ENCODE data around the gene FAF1.

Gene FAF1

DNA sequence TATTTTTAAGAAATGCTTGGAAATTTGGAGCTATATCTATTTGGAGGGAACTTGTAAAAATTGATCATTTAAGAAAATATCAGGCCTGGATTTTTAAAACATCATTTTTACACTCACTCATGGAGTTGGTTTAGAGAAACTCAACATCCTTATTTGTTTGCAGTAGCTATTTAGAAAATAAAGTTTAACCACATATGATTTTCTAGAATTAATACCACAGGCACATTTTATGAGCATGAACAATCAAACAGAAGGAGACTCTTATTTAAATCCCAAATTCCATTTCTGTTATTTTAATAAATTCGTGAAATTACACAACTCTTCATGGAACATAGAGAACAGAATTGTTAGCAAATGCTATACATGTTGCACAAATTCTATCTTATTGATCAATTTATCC is 13.2 kb upstream of the FAF1 start:
- H3K27ac Mint-ChIP-seq: no peak overlapping the region
- H3K4me3 Mint-ChIP-seq: no peak overlapping the region
- H3K9me3 Mint-ChIP-seq: no peaks in the 10 kb centered on the region
- peaks cover 50% of the 10 kb centered on the region for H3K27me3 Mint-ChIP-seq
- H3K36me3 Mint-ChIP-seq (ENCODE audit: low read depth): peaks cover 13% of the 10 kb centered on the region
- peaks cover 33% of the 10 kb centered on the region for H3K4me1 Mint-ChIP-seq (ENCODE audit: low read depth)
- DNase-seq: no peak

- no peak overlapping the region for H3K4me3 Mint-ChIP-seq
Observed at GRCh38 chr1:50972766-50973165, 12.7 kb upstream of the FAF1 start.

DNA sequence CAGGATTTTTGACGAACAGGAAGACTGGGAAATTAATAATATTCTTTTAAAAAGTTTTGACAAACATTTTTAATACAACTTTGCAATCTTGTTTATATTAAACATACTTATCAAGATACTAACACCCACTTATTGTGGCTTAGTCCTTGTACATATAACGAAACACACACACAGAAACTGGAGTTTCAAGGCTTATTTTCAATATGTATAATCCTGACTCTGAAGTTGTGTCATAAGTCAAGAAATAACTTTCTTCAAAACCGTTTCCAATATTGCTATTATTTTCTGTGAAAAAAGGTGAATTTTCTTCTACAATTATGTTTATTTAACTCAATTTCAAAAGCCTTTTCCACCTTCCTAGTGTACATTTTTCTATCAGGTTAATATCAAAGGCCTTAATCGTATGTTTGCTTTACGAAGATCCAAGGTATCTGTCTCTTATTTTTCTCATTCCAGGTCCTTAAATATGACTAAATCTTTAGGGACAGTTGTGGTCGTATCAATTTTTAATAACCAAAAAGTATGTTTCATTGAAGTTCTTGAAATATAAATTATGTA is 11.8 kb upstream of the FAF1 start:
- no peaks in the 10 kb centered on the region for H3K9me3 Mint-ChIP-seq
- H3K4me1 Mint-ChIP-seq (ENCODE audit: low read depth): peaks cover 38% of the 10 kb centered on the region
- H3K4me3 Mint-ChIP-seq: peak overlapping the region; percentile 86
- H3K27ac Mint-ChIP-seq: no peak overlapping the region
- H3K27me3 Mint-ChIP-seq: peaks cover 45% of the 10 kb centered on the region
- DNase-seq: no peak
- H3K36me3 Mint-ChIP-seq (ENCODE audit: low read depth): peaks cover 13% of the 10 kb centered on the region

More at GRCh38 chr1:50972766-50973165, 12.7 kb upstream of the FAF1 start:
- DNase-seq: no peak
- H3K36me3 Mint-ChIP-seq (ENCODE audit: low read depth): peaks cover 13% of the 10 kb centered on the region
- H3K4me1 Mint-ChIP-seq (ENCODE audit: low read depth): peaks cover 34% of the 10 kb centered on the region
- H3K9me3 Mint-ChIP-seq: no peaks in the 10 kb centered on the region
- no peak overlapping the region for H3K27ac Mint-ChIP-seq
- H3K27me3 Mint-ChIP-seq: peaks cover 49% of the 10 kb centered on the region

DNA sequence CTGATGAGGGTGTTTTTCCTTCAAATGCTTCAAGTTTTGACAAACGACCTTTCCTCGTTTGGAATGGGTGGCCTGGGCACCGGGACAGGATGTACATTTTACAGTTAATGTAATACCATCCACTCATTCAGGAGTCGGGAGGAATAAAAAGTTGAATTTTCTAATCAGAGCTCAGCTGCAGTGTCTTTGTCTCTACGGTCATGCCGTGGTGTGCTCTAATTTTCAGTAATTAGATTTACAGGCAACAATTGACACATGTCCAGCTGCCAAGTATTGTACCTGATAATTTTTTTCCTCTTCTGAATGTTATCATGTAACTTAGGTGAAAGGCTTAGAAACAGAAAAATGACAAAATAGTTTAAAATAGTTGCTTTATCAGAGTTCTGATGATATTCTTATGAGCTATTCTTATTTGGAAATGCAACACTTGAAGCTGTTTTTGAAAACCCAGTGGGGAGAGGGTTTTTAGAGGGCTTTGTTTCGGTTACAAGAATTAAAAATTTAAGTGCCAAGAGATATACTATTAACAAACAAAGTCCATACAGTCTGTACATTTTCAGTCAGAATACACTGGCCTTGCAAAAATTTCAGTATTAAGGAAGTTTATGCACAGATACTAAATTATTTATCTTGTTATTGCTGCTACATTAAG is 11.0 kb upstream of the FAF1 start:
- no peaks in the 10 kb centered on the region for H3K9me3 Mint-ChIP-seq
- H3K4me1 Mint-ChIP-seq (ENCODE audit: low read depth): peaks cover 30% of the 10 kb centered on the region
- no peak overlapping the region for H3K27ac Mint-ChIP-seq
- DNase-seq: no peak
- H3K27me3 Mint-ChIP-seq: peaks cover 38% of the 10 kb centered on the region
- peaks cover 13% of the 10 kb centered on the region for H3K36me3 Mint-ChIP-seq (ENCODE audit: low read depth)
- peak overlapping the region; percentile 86 for H3K4me3 Mint-ChIP-seq

GRCh38 chr1:50970509-50970887 is 10.4 kb upstream of the FAF1 start:
- H3K9me3 Mint-ChIP-seq: no peaks in the 10 kb centered on the region
- peaks cover 31% of the 10 kb centered on the region for H3K4me1 Mint-ChIP-seq (ENCODE audit: low read depth)
- H3K27me3 Mint-ChIP-seq: peaks cover 36% of the 10 kb centered on the region
- no peak for DNase-seq
- H3K4me3 Mint-ChIP-seq: peak overlapping the region; percentile 86
- H3K27ac Mint-ChIP-seq: no peak overlapping the region
- peaks cover 13% of the 10 kb centered on the region for H3K36me3 Mint-ChIP-seq (ENCODE audit: low read depth)

GRCh38 chr1:50969611-50970508 is 9.8 kb upstream of the FAF1 start, which contains the start of gene CDKN2C:
TSS of gene CDKN2C (plus strand) at chr1:50970245. CDS start at chr1:50970369, 124 bp downstream.
- no peaks in the 10 kb centered on the region for H3K9me3 Mint-ChIP-seq
- peak within 1 kb of the TSS; percentile 86 for H3K4me3 Mint-ChIP-seq
- peaks cover 13% of the 10 kb centered on the region for H3K36me3 Mint-ChIP-seq (ENCODE audit: low read depth)
- DNase-seq: peak; percentile 69
- H3K27ac Mint-ChIP-seq: peak within 1 kb of the TSS; percentile 95
- peaks cover 31% of the 10 kb centered on the region for H3K4me1 Mint-ChIP-seq (ENCODE audit: low read depth)
- H3K27me3 Mint-ChIP-seq: peaks cover 31% of the 10 kb centered on the region

- H3K27ac Mint-ChIP-seq: peak overlapping the region; percentile 95
- H3K9me3 Mint-ChIP-seq: no peaks in the 10 kb centered on the region
- peak; percentile 71 for DNase-seq
- peak overlapping the region; percentile 86 for H3K4me3 Mint-ChIP-seq
- peaks cover 11% of the 10 kb centered on the region for H3K36me3 Mint-ChIP-seq (ENCODE audit: low read depth)
- H3K27me3 Mint-ChIP-seq: peaks cover 24% of the 10 kb centered on the region
- H3K4me1 Mint-ChIP-seq (ENCODE audit: low read depth): peaks cover 31% of the 10 kb centered on the region
Observed at GRCh38 chr1:50968821-50969610, 8.9 kb upstream of the FAF1 start.

- H3K27me3 Mint-ChIP-seq: peaks cover 17% of the 10 kb centered on the region
- no peaks in the 10 kb centered on the region for H3K9me3 Mint-ChIP-seq
Observed at GRCh38 chr1:50968158-50968820, 8.2 kb upstream of the FAF1 start.

DNA sequence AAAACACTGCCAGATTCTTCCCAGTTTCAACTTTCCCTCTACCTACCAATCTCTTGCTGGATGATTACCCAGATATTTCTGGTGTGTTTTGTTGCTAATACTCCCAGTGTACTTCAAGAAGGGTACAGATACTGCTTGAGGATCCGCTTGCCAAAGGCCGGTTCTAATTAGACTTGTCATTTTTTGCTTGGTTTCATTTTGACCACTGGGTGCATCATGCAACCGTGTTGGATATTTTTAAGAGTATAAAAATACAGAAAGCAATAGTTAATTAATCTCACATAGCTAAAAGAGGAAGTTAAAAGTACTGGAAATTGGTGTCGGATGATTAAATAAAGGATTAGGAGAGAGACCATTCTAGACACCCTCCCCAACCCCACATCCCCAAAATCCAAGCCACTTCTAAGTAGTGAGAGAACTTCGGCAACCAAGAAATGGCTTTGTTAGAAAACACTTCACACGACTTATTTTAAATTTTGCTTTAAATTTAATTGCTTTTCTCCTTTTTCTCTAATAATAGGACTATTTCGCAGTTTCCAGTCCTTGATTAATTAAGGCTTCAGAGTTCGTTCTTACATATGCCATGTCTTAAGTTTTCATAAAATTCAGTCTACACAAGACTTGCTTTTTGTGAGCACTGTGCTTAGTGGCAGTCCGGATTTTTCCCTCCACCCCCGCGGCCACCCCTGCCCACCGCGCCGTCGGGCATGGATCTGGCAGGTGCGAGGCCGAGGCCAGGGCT is 7.5 kb upstream of the FAF1 start:
- Mint-ChIP-seq H3K4me1 (ENCODE audit: low read depth) (peaks cover 31% of the 10 kb centered on the region), H3K4me3 (peak overlapping the region; percentile 86), H3K27me3 (peaks cover 15% of the 10 kb centered on the region), H3K36me3 (ENCODE audit: low read depth) (peaks cover 11% of the 10 kb centered on the region), H3K9me3 (no peaks in the 10 kb centered on the region), H3K27ac (peak overlapping the region; percentile 95)
- DNase-seq: no peak

More at GRCh38 chr1:50968158-50968820, 8.2 kb upstream of the FAF1 start:
- Mint-ChIP-seq H3K27ac (peak overlapping the region; percentile 95), H3K36me3 (ENCODE audit: low read depth) (peaks cover 11% of the 10 kb centered on the region), H3K4me1 (ENCODE audit: low read depth) (peaks cover 31% of the 10 kb centered on the region), H3K4me3 (peak overlapping the region; percentile 86)
- peak; percentile 84 for DNase-seq

DNA sequence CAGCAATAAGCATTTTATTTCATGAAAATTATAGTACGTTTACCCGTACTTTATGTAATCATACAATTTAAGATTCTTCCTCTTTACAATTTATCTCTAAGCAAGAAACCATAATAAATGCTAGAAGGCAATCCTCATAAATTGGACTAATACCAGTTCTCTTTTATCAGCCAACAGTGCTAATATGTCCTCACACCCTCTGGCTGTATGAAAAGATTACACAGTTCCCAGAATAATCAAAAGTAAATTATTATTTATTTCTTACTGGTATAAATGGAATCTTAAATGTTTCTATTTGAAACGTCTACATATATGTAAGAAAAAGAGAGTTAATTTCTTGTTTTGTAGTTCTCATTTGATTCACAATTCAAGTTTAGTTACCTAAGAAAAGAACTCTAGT is 6.9 kb upstream of the FAF1 start:
- H3K4me1 Mint-ChIP-seq (ENCODE audit: low read depth): peaks cover 29% of the 10 kb centered on the region
- peaks cover 13% of the 10 kb centered on the region for H3K27me3 Mint-ChIP-seq
- DNase-seq: no peak
- H3K36me3 Mint-ChIP-seq (ENCODE audit: low read depth): peaks cover 11% of the 10 kb centered on the region
- H3K4me3 Mint-ChIP-seq: no peak overlapping the region
- no peaks in the 10 kb centered on the region for H3K9me3 Mint-ChIP-seq
- H3K27ac Mint-ChIP-seq: no peak overlapping the region

- H3K4me3 Mint-ChIP-seq: no peak overlapping the region
- H3K27ac Mint-ChIP-seq: no peak overlapping the region
- H3K27me3 Mint-ChIP-seq: no peaks in the 10 kb centered on the region
- H3K4me1 Mint-ChIP-seq (ENCODE audit: low read depth): peaks cover 17% of the 10 kb centered on the region
- H3K9me3 Mint-ChIP-seq: no peaks in the 10 kb centered on the region
- no peak for DNase-seq
- peaks cover 15% of the 10 kb centered on the region for H3K36me3 Mint-ChIP-seq (ENCODE audit: low read depth)
Observed at GRCh38 chr1:50964863-50965262, 4.8 kb upstream of the FAF1 start.

GRCh38 chr1:50959303-50959912 is 659 bp downstream of the FAF1 start:
- H3K4me3 Mint-ChIP-seq: peak overlapping the region; percentile 86
- H3K27me3 Mint-ChIP-seq: no peaks in the 10 kb centered on the region
- H3K4me1 Mint-ChIP-seq (ENCODE audit: low read depth): peaks cover 36% of the 10 kb centered on the region
- no peaks in the 10 kb centered on the region for H3K9me3 Mint-ChIP-seq
- H3K27ac Mint-ChIP-seq: peak overlapping the region; percentile 92
- no peak for DNase-seq
- peaks cover 27% of the 10 kb centered on the region for H3K36me3 Mint-ChIP-seq (ENCODE audit: low read depth)

- H3K36me3 Mint-ChIP-seq (ENCODE audit: low read depth): peaks cover 40% of the 10 kb centered on the region
- no peaks in the 10 kb centered on the region for H3K27me3 Mint-ChIP-seq
- H3K4me1 Mint-ChIP-seq (ENCODE audit: low read depth): peaks cover 46% of the 10 kb centered on the region
- no peak for DNase-seq
- H3K9me3 Mint-ChIP-seq: no peaks in the 10 kb centered on the region
- H3K4me3 Mint-ChIP-seq: no peak overlapping the region
- H3K27ac Mint-ChIP-seq: no peak overlapping the region
Observed at GRCh38 chr1:50955116-50955515, 5.0 kb downstream of the FAF1 start.

All from activated T-cell treated with anti-CD3 and anti-CD28 coated beads, Interleukin-2, amount 50 U/mL, for 24 hours (primary cell).